ENCODE measurements around the gene PLCH2.

- TF ChIP-seq POLR2A (IDR thresholded peaks at IDR 0.05; ENCODE audit: low read depth, low read length) (no peak), POLR2AphosphoS5 (IDR thresholded peaks at IDR 0.05; ENCODE audit: low read depth, low read length) (no peak)
These were observed 5.0 kb upstream of the PLCH2 start for GRCh38 chr1:2471159-2471471.

All from GM12892 (cell line).